Stimulated activated naive CD8-positive, alpha-beta T cell treated with anti-CD3 and anti-CD28 coated beads, Interleukin-15, amount 100 ng/mL, for 72 hours (primary cell): ENCODE data around the gene CCDC106.
A peak's percentile ranks its signal among the peaks of the same experiment; 100 is the strongest.

ENCODE experiments used
- ATAC-seq: fragments of 150-1000 bp; cut with Tn5 transposase; 2 replicates; pipeline ENCODE4 v1.10.0; 2021; ENCODE audit warnings: mild to moderate bottlenecking, moderate library complexity
- DNase-seq, 2 donors: peaks; one replicate each; pipeline ENCODE4 v3.0.0; 2021 to 2022
- H3K27ac Mint-ChIP-seq, 2 donors: one replicate each; pipeline ENCODE4 v1.8.0; 2022; ENCODE audit warnings: mild to moderate bottlenecking in 2 of 2, mixed read lengths in 2 of 2, moderate library complexity in 2 of 2
- H3K27me3 Mint-ChIP-seq: one replicate; pipeline ENCODE4 v1.8.0; 2022; ENCODE audit warnings: mixed read lengths
- H3K4me1 Mint-ChIP-seq: one replicate; pipeline ENCODE4 v1.8.0; 2022; ENCODE audit warnings: mild to moderate bottlenecking, mixed read lengths
- H3K4me3 Mint-ChIP-seq, 2 donors: one replicate each; pipeline ENCODE4 v1.8.0; 2022; ENCODE audit warnings: mild to moderate bottlenecking in 2 of 2, mixed read lengths in 2 of 2, moderate library complexity in 1 of 2
- H3K9me3 Mint-ChIP-seq, 2 donors: one replicate each; pipeline ENCODE4 v1.8.0; 2022; ENCODE audit warnings: mixed read lengths in 2 of 2

The CCDC106 gene

GRCh38 chr19:55609326-55609725, 38.7 kb upstream of the CCDC106 start:
- no peaks in the 10 kb centered on the region for H3K9me3 Mint-ChIP-seq
- no peak for ATAC-seq
- DNase-seq: no peak
- no peak overlapping the region for H3K4me3 Mint-ChIP-seq
- H3K4me1 Mint-ChIP-seq: peaks cover 63% of the 10 kb centered on the region
- no peaks in the 10 kb centered on the region for H3K27me3 Mint-ChIP-seq
- peak overlapping the region in 1 of 2 donors; percentile 41 for H3K27ac Mint-ChIP-seq

GRCh38 chr19:55611300-55611982, 36.6 kb upstream of the CCDC106 start:
- H3K27me3 Mint-ChIP-seq: no peaks in the 10 kb centered on the region
- H3K27ac Mint-ChIP-seq: peak overlapping the region; percentile 44 to 66
- peaks cover 52% of the 10 kb centered on the region for H3K4me1 Mint-ChIP-seq
- no peak overlapping the region for H3K4me3 Mint-ChIP-seq
- DNase-seq (no peak), ATAC-seq (no peak)
- H3K9me3 Mint-ChIP-seq: no peaks in the 10 kb centered on the region

GRCh38 chr19:55611983-55612645, 35.9 kb upstream of the CCDC106 start:
- no peak overlapping the region for H3K4me3 Mint-ChIP-seq

GRCh38 chr19:55613396-55613795, 34.6 kb upstream of the CCDC106 start:
- Mint-ChIP-seq H3K4me3 (no peak overlapping the region), H3K27ac (no peak overlapping the region), H3K4me1 (peaks cover 35% of the 10 kb centered on the region), H3K9me3 (no peaks in the 10 kb centered on the region), H3K27me3 (no peaks in the 10 kb centered on the region)
- ATAC-seq (no peak), DNase-seq (no peak)

More at GRCh38 chr19:55611983-55612645, 35.9 kb upstream of the CCDC106 start:
- Mint-ChIP-seq H3K27me3 (no peaks in the 10 kb centered on the region), H3K27ac (peak overlapping the region; percentile 44 to 66), H3K9me3 (no peaks in the 10 kb centered on the region), H3K4me1 (peaks cover 45% of the 10 kb centered on the region)
- DNase-seq (no peak), ATAC-seq (no peak)

- Mint-ChIP-seq H3K9me3 (no peaks in the 10 kb centered on the region), H3K27ac (peak overlapping the region in 1 of 2 donors; percentile 54), H3K4me1 (peaks cover 40% of the 10 kb centered on the region), H3K4me3 (no peak overlapping the region), H3K27me3 (no peaks in the 10 kb centered on the region)
- DNase-seq (no peak), ATAC-seq (peak; percentile 61)
Observed at GRCh38 chr19:55613930-55614710, 33.9 kb upstream of the CCDC106 start.

GRCh38 chr19:55614711-55615542, 33.1 kb upstream of the CCDC106 start:
- no peaks in the 10 kb centered on the region for H3K9me3 Mint-ChIP-seq
- DNase-seq (no peak), ATAC-seq (peak; percentile 70)
- no peak overlapping the region for H3K4me3 Mint-ChIP-seq
- H3K27me3 Mint-ChIP-seq: no peaks in the 10 kb centered on the region
- no peak overlapping the region for H3K27ac Mint-ChIP-seq
- peaks cover 40% of the 10 kb centered on the region for H3K4me1 Mint-ChIP-seq

- Mint-ChIP-seq H3K9me3 (no peaks in the 10 kb centered on the region), H3K27me3 (no peaks in the 10 kb centered on the region), H3K27ac (no peak overlapping the region), H3K4me3 (no peak overlapping the region), H3K4me1 (peaks cover 42% of the 10 kb centered on the region)
- peak; percentile 19 for ATAC-seq
- DNase-seq: no peak
Observed at GRCh38 chr19:55615543-55616394, 32.2 kb upstream of the CCDC106 start.

GRCh38 chr19:55616395-55616875, 31.6 kb upstream of the CCDC106 start:
- no peaks in the 10 kb centered on the region for H3K9me3 Mint-ChIP-seq
- ATAC-seq (no peak), DNase-seq (no peak)
- H3K4me1 Mint-ChIP-seq: peaks cover 42% of the 10 kb centered on the region
- H3K4me3 Mint-ChIP-seq: no peak overlapping the region
- no peak overlapping the region for H3K27ac Mint-ChIP-seq
- no peaks in the 10 kb centered on the region for H3K27me3 Mint-ChIP-seq

- Mint-ChIP-seq H3K4me3 (no peak overlapping the region), H3K9me3 (no peaks in the 10 kb centered on the region), H3K27ac (no peak overlapping the region), H3K4me1 (peaks cover 41% of the 10 kb centered on the region), H3K27me3 (no peaks in the 10 kb centered on the region)
- ATAC-seq (no peak), DNase-seq (no peak)
Observed at GRCh38 chr19:55617426-55617825, 30.6 kb upstream of the CCDC106 start.

GRCh38 chr19:55618426-55618825, 29.6 kb upstream of the CCDC106 start:
- H3K27ac Mint-ChIP-seq: peak overlapping the region in 1 of 2 donors; percentile 61
- no peak for DNase-seq
- H3K9me3 Mint-ChIP-seq: no peaks in the 10 kb centered on the region
- no peaks in the 10 kb centered on the region for H3K27me3 Mint-ChIP-seq
- ATAC-seq: no peak
- peaks cover 41% of the 10 kb centered on the region for H3K4me1 Mint-ChIP-seq
- no peak overlapping the region for H3K4me3 Mint-ChIP-seq

GRCh38 chr19:55619286-55619685, 28.7 kb upstream of the CCDC106 start:
- no peak for ATAC-seq
- DNase-seq: no peak
- peaks cover 49% of the 10 kb centered on the region for H3K4me1 Mint-ChIP-seq
- no peak overlapping the region for H3K4me3 Mint-ChIP-seq
- H3K27me3 Mint-ChIP-seq: no peaks in the 10 kb centered on the region
- H3K9me3 Mint-ChIP-seq: peaks cover 3 to 6% of the 10 kb centered on the region in 2 donors
- H3K27ac Mint-ChIP-seq: peak overlapping the region in 1 of 2 donors; percentile 27

GRCh38 chr19:55620410-55621204, 27.4 kb upstream of the CCDC106 start:
- H3K4me3 Mint-ChIP-seq: peak overlapping the region; percentile 54 to 60
- ATAC-seq (peak; percentile 63), DNase-seq (peak; percentile 52 to 71)
- H3K9me3 Mint-ChIP-seq: peaks cover 3 to 6% of the 10 kb centered on the region in 2 donors
- peaks cover 57% of the 10 kb centered on the region for H3K4me1 Mint-ChIP-seq
- peak overlapping the region; percentile 89 to 95 for H3K27ac Mint-ChIP-seq
- H3K27me3 Mint-ChIP-seq: no peaks in the 10 kb centered on the region

GRCh38 chr19:55621205-55621672, 26.8 kb upstream of the CCDC106 start:
- no peak for ATAC-seq
- peak overlapping the region in 1 of 2 donors; percentile 54 for H3K4me3 Mint-ChIP-seq
- peak overlapping the region in 1 of 2 donors; percentile 95 for H3K27ac Mint-ChIP-seq
- peaks cover 61% of the 10 kb centered on the region for H3K4me1 Mint-ChIP-seq
- no peak for DNase-seq
- no peaks in the 10 kb centered on the region for H3K27me3 Mint-ChIP-seq
- H3K9me3 Mint-ChIP-seq: peaks cover 3 to 6% of the 10 kb centered on the region in 2 donors
